SHP77 (cell line): Measurements from ENCODE around the gene ITGB8.
"Not testable (repeated sequence)": the region's sequence is repeated elsewhere in the genome, so short reads cannot be mapped to it uniquely, and the experiment has no call there.

Experiments
- DNase-seq, 2 experiments: peaks; one replicate each; lab custom pipeline; 2025; lab: John Stamatoyannopoulos, UW

Gene ITGB8

DNA sequence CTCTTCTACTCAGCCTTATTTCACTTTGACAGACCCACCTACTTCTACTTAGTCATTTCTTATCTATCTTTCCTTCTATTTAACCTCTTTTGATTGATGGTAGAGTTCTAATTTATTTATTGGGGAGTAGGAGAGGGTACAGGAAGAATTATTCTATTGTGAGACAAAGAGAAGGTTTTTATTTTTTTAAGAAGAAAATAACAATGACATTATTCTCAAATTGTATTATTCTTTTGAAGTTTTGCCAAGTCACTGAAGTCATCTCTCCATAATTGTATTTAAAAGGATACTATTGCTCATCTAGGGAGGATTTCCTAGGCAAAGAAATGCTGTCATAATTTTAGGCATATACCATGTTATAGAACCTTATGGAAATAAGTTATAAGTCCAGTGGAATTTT, 52.7 kb downstream of the ITGB8 start:
- no peak for DNase-seq

DNA sequence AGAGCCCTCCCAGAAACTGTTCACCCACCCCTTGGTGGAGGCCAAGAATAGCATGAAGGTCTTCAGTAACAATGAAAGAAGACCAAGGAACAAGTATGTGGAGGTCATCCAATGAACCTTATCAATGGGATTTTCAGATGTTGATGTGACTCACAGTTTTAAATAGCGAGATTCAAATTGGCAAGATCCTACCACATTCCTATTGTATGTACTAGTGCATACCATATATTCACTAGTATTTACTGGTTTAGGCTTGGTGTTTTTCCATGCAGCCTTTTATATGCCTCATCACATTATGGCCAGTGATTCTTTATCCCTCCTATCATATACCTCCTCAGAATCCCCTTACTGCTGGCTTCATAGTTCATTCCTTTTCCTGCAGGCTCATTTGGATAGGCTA, 54.4 kb downstream of the ITGB8 start:
- DNase-seq = no peak

DNA sequence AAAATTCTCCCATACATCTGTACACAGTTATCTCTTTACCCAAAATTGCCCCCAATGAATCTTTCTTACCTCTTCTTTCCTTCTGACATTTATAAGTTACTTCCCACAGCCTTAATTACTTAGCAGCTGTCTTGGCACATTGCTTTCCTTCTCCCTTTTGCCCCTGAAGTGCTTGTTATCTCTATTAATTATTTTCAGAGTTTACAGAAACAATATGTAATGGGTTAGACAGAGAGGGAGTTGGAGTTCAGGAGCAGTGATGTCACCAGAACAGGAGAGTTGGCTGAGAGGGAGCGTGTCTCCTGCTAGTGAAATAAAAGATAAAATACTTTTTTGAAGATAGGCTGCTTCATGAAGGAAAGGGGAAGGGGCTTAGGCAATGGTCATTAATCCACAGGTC, 57.4 kb downstream of the ITGB8 start:
- no peak for DNase-seq

- not testable (repeated sequence) for DNase-seq
Measured at GRCh38 chr7:20389192-20389591, 58.5 kb downstream of the ITGB8 start.

DNA sequence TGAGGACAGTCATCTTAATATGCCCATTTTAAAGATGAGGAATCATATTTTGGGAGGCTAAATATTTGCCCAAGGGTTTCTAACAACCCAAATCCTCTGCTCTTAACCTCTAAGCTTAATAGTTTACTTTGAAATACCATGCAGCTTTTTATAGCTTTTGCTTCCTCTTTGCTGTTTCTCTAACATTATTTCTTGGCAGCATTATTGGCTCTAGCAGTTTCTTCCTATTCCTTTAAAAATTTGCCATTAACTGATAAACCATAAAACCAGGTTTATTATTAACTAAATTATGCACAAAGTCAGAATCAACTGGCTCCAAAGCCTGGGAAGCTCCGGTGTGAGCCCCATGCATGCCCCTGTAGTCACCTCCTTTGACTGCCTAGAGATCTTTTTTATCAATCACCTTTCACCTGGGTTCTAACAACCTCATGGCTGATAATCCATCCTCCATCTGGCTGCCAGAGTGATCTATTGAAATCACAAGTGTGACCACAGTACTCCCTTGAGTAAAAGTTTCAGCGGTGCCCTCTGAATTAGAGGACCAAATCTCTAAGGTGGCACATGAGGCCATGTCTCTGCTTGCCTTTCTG, 62.4 kb downstream of the ITGB8 start:
- no peak for DNase-seq

GRCh38 chr7:20393616-20394015, 62.9 kb downstream of the ITGB8 start:
- no peak for DNase-seq

DNA sequence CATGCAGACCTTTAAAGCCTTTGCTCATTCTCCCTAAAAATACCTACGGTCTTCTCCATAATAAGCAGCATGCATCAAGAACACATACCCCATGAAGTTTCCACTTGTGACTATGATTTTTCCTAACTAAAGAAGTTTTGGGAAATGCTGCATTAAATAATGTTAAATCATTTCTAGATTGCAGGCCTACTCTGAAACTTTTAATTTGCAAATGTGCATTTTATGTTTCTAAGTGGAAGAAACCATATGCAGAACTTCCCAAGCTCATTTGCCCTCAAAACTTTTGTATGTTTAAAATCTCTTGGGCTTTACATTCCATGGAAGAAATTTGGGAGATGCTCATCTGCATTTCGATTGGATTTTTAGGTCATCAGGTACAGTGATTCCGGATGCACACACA, 63.6 kb downstream of the ITGB8 start:
- DNase-seq = no peak

DNA sequence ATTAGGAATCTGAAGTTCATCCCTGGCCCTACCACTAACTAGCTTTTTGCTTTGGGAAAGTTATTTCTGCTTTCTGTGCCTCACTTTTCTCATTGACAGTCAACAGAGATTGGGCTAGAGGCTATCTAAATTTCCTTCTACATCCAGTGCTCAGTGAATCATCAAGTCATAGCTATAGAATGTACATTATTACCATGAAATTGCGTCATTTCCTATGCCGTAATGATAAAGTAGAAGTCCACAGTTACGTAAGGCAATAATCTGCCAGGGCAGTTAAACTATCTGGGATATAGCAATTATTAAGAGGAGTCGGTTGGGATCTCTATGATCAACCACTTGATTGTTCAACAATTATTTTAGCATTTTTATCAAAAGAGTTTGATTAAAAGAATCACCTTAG, 64.4 kb downstream of the ITGB8 start:
- no peak for DNase-seq

- no peak for DNase-seq
Measured at GRCh38 chr7:20395511-20395910, 64.8 kb downstream of the ITGB8 start.

- no peak for DNase-seq
Measured at GRCh38 chr7:20399521-20399920, 68.8 kb downstream of the ITGB8 start.

DNA sequence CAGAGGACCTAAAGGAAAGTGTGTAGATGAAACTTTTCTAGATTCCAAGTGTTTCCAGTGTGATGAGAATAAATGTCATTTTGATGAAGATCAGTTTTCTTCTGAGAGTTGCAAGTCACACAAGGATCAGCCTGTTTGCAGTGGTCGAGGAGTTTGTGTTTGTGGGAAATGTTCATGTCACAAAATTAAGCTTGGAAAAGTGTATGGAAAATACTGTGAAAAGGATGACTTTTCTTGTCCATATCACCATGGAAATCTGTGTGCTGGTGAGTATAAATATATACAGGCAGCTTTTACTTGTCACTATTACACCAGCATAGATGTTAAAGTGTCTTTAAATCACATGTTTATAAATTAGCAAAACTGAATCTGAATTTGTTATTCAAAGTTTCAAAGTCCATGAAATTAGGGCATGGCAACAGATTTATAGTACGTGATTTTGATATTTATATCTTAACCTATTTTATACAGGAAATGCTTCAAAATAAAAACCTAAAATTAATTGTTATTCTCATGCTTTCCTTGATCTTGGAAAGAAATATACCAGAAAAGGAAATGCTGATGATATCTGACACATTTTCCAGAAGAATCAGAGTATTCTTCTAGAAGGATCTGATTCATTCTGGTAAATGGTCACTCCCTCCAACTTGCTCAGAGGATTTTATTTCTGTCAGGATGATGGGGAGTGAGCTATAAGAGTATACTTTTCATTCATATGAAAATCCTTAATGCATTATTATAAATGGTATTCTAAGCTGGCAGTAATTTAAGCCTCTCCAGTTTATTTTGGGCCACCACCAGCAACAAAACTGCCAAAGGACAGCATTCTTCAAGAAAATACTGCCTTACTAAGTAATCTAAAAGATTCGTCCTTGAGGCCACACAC, 71.4 kb downstream of the ITGB8 start:
- no peak for DNase-seq

- DNase-seq = no peak
Measured at GRCh38 chr7:20402747-20403230, 72.1 kb downstream of the ITGB8 start.

DNA sequence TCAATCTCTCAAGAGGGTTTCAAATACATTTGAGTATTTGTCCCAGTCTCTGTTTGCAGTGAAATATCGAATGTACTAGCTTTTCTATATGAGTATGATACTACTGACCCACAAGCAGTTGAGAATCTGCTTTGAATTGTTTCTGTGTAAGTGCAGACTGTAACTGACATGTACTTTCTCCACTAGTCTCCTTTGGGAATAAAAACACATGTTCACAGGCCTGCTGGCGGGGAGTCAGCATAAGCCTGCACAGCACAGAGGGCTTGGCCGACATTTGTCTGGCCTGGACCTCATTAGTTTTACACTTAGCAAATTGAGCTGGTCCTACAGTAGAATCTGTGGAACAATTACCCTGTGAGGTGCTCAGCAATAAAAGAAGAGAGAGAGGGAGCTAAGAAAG, 72.6 kb downstream of the ITGB8 start:
- no peak for DNase-seq

DNA sequence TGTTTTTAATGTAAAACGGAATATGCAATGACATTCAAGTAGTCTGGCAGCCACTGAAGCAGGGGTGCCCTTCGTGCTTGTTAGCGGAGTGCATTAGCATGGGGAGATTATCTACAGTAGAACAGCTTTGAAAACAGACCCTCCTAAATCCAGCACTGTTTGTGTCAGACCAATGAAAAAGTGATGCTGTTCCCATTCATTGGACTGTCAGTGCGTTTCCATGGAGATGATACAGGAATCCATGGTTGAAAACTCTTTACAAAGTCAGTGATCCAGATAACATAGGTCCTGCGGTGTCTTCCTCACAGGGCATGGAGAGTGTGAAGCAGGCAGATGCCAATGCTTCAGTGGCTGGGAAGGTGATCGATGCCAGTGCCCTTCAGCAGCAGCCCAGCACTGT, 73.6 kb downstream of the ITGB8 start:
- no peak for DNase-seq

DNA sequence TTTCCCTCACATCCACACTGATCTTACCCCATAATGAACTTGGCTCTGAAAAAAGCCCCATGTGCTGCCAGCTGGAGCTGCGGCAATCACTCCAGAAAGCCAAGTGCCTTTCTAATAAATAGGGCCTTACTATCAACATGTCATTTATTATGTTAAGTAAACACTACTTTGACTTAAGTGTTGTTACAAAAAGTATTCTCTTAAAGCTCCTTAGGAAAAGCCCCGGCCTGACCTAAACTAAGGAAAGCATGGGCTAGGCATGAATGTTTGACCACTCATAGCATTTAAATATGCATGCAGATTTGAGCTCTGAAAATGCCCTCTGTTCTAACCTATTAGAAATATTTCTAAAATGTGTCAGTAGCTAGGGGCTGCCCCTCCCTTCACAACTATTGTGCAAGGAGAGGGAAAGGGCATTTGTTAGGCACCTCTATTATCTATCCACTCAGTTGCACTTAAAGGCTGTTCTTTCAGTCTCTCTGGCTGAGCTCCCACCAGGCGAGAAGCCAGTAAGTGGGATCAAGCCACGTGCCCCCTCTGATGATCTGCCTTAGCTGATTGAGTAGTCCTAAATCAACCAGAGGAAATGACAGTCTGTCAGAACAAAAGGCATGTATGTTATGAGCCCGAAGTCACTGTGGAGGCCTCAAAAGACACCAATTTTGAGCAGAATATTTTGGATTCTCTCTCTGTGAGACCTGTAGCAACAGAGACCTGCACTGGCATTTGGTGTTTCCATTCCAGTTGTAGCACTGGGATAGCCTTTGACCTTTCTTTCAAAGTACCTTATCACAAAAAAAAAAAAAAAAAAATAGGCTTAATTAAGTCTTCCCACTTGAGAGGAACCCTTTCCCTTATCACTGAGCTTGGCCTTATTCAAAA, 77.1 kb downstream of the ITGB8 start:
- DNase-seq = no peak

- no peak for DNase-seq
Measured at GRCh38 chr7:20408467-20408826, 77.7 kb downstream of the ITGB8 start.

DNA sequence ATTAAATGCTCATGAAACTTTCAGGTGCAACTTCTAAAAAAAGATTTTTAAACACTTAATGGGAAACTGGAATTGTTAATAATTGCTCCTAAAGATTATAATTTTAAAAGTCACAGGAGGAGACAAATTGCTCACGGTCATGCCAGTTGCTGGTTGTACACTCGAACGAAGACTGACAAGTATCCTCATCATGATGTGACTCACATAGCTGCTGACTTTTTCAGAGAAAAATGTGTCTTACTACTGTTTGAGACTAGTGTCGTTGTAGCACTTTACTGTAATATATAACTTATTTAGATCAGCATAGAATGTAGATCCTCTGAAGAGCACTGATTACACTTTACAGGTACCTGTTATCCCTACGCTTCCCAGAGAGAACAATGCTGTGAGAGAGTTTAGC, 79.3 kb downstream of the ITGB8 start:
- DNase-seq = no peak

GRCh38 chr7:20411372-20411771, 80.7 kb downstream of the ITGB8 start:
- DNase-seq = no peak

- DNase-seq = no peak
Measured at GRCh38 chr7:20412032-20412431, 81.3 kb downstream of the ITGB8 start.

GRCh38 chr7:20417260-20417659, 86.6 kb downstream of the ITGB8 start:
- no peak for DNase-seq

- DNase-seq = no peak
Measured at GRCh38 chr7:20417675-20418382, 87.1 kb downstream of the ITGB8 start.

- DNase-seq = no peak
Measured at GRCh38 chr7:20424500-20424899, 93.8 kb downstream of the ITGB8 start.
